Measurements from ENCODE around the gene STOM.

Gene STOM

DNA sequence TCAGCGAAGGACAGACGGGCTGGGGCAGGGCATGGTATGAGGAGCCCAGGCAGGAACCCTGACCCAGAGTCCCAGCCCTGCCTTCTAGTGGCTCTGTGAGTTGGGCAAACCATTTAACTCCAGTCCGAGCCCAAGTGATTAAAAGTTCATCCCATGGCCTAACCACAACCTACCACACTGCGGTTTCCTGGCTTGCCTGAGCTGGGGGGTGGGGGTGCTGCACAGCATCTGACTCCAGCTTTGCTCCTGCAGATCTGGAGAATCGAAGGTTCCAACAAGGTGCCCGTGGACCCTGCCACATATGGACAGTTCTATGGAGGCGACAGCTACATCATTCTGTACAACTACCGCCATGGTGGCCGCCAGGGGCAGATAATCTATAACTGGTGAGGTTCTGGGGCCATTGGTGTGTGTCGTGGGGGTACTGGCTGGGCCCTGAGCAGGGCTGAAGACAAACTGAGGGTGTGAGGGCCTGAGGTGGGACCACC, 49.0 kb downstream of the STOM start:
- DNase-seq (ENCODE audit: low spot score in 2 of 2): no peak
- Mint-ChIP-seq H3K27ac (ENCODE audit: low read depth) (no peak overlapping the region), H3K9me3 (no peaks in the 10 kb centered on the region), H3K36me3 (ENCODE audit: insufficient read depth) (peaks cover 10% of the 10 kb centered on the region), H3K4me1 (peaks cover 39% of the 10 kb centered on the region), H3K4me3 (peak overlapping the region; percentile 43), H3K27me3 (no peaks in the 10 kb centered on the region)
- peak; percentile 10 for ATAC-seq (replicated peaks; ENCODE audit: extremely low read depth, poor library complexity, severe bottlenecking)

DNA sequence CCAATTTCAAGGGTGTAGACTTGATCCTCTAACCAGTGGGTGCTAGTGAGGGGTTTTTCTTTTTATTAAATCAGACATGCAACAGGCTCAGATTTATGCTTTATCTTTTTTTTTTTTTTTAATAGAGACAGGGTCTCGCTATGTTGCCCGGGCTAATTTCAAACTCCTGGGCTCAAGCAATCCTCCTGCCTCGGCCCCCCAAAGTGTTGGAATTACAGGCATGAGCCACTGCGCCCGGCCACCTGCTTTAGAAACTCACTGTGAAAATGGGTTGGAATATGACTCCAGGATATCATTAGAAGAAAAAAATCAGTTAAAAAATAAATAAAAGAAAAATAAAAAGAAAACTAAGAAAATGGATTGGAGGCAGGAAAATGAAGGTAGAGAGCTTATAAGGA, 50.7 kb downstream of the STOM start:
- H3K27ac Mint-ChIP-seq (ENCODE audit: low read depth): no peak overlapping the region
- DNase-seq (ENCODE audit: low spot score in 2 of 2) (no peak), ATAC-seq (replicated peaks; ENCODE audit: extremely low read depth, poor library complexity, severe bottlenecking) (no peak)
- H3K36me3 Mint-ChIP-seq (ENCODE audit: insufficient read depth): peaks cover 10% of the 10 kb centered on the region
- H3K4me3 Mint-ChIP-seq: no peak overlapping the region
- H3K9me3 Mint-ChIP-seq: no peaks in the 10 kb centered on the region
- no peaks in the 10 kb centered on the region for H3K27me3 Mint-ChIP-seq
- peaks cover 28% of the 10 kb centered on the region for H3K4me1 Mint-ChIP-seq

DNA sequence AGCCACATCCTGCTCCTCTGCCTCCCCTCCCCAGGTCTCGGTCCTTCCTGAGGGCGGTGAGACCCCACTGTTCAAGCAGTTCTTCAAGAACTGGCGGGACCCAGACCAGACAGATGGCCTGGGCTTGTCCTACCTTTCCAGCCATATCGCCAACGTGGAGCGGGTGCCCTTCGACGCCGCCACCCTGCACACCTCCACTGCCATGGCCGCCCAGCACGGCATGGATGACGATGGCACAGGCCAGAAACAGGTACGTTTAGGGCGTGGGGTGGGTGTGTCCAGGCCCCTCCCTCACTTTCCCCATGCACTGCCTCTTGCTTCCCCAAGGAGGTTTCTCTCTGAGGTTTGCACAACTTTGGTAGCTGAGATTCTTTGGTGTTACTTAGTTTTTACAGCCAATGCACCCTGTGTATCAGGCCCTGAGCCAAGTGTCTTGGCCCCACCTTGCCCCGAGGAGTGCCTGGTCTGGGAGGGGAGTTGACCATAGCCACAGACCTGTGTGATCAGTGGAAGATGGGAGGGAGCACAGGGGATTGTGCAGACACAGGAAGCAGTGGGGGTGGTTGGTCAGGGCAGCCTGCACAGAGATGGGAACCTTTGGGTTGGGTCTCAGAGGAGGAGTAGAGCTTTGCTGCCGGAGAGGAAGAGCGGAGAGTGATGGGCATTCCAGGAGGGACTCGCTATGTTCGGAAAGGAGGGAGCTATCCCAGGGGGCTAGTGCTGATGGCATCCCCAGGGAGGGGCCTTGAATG, 51.2 kb downstream of the STOM start:
- no peak overlapping the region for H3K4me3 Mint-ChIP-seq
- ATAC-seq (replicated peaks; ENCODE audit: extremely low read depth, poor library complexity, severe bottlenecking) (no peak), DNase-seq (ENCODE audit: low spot score in 2 of 2) (no peak)
- no peaks in the 10 kb centered on the region for H3K27me3 Mint-ChIP-seq
- no peak overlapping the region for H3K27ac Mint-ChIP-seq (ENCODE audit: low read depth)
- peaks cover 10% of the 10 kb centered on the region for H3K36me3 Mint-ChIP-seq (ENCODE audit: insufficient read depth)
- H3K4me1 Mint-ChIP-seq: peaks cover 28% of the 10 kb centered on the region
- no peaks in the 10 kb centered on the region for H3K9me3 Mint-ChIP-seq

DNA sequence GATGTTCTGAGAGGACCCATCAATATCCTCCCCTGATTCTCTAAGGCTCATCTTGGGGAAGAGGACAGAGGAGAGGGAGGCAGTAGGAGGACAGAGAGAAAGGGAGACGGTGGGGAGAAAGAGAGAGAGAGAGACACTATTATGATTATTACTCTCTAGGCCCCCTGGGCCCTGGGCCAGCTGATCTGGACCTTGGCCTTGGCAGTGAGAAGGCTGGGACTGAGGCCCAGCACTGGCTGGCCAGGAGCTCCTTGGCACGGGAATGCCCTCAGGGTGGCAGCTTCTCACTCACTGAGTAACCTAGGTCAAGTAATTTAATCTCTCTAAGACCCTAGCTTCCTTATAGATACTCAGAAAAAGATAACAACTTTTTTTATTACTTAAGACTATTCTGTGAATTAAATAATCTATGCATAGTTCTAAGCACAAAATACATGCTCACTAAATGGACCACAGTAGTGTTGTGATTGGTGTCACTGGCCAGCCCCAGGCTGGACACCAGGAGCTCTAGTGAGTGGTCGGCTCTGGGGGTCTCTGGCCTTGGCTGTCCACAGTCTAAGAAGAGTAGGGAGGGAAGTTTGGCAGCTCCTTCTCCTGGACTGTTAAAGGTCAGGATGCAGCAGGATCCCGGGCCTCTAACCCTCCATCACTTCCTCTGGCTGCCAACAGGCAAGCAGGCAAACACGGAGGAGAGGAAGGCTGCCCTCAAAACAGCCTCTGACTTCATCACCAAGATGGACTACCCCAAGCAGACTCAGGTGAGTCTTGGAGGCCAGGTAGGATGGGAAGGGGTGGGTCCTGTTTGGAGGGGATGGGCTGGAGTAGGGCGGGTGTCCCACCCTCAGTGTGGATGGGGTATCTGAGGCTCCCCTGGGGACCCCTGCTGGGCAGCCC, 52.1 kb downstream of the STOM start:
- H3K36me3 Mint-ChIP-seq (ENCODE audit: insufficient read depth): peaks cover 8% of the 10 kb centered on the region
- no peak overlapping the region for H3K4me3 Mint-ChIP-seq
- H3K27me3 Mint-ChIP-seq: no peaks in the 10 kb centered on the region
- ATAC-seq (replicated peaks; ENCODE audit: extremely low read depth, poor library complexity, severe bottlenecking) (no peak), DNase-seq (ENCODE audit: low spot score in 2 of 2) (no peak)
- H3K27ac Mint-ChIP-seq (ENCODE audit: low read depth): no peak overlapping the region
- H3K4me1 Mint-ChIP-seq: peaks cover 27% of the 10 kb centered on the region
- H3K9me3 Mint-ChIP-seq: no peaks in the 10 kb centered on the region

DNA sequence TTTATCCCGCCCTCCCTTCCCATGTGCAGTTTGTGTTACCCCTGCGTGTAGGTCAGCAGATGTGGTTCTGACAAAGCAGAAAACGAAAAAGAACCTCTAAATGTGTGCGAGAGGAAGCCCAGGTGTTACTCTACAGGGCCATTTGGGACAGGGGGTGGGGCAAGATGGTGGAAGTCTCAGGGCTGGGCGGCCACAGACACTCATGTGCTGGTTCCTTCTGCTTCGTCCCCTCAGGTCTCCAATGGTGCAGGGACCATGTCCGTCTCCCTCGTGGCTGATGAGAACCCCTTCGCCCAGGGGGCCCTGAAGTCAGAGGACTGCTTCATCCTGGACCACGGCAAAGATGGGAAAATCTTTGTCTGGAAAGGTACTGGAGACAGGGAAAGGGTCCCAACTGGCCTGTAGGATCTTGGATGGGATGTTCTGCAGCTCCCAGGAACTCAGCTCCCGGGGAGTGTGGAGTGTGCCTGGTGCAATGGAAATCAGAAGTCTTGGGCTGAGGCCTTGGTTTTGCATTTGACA, 53.1 kb downstream of the STOM start:
- H3K9me3 Mint-ChIP-seq: no peaks in the 10 kb centered on the region
- H3K36me3 Mint-ChIP-seq (ENCODE audit: insufficient read depth): peaks cover 5% of the 10 kb centered on the region
- ATAC-seq (replicated peaks; ENCODE audit: extremely low read depth, poor library complexity, severe bottlenecking) (no peak), DNase-seq (ENCODE audit: low spot score in 2 of 2) (no peak)
- H3K4me1 Mint-ChIP-seq: peaks cover 16% of the 10 kb centered on the region
- H3K27ac Mint-ChIP-seq (ENCODE audit: low read depth): no peak overlapping the region
- no peak overlapping the region for H3K4me3 Mint-ChIP-seq
- H3K27me3 Mint-ChIP-seq: no peaks in the 10 kb centered on the region

DNA sequence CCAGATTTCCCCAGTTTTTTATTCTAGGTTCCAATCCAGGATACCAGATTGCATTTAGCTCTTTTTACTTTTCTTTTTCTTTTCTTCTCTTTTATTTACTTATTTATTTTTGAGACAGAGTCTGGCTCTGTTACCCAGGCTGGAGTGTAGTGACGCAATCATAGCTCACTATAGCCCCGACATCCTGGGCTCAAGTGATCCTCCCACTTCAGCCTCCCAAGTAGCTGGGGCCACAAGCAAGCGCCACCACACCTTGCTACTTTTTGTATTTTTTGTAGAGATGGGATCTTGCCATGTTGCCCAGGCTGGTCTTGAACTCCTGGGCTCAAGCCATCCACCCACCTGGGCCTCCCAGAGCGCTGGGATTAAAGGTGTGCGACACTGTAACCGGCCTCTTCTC, 53.7 kb downstream of the STOM start:
- no peak for DNase-seq (ENCODE audit: low spot score in 2 of 2)
- H3K36me3 Mint-ChIP-seq (ENCODE audit: insufficient read depth): peaks cover 5% of the 10 kb centered on the region
- no peak overlapping the region for H3K4me3 Mint-ChIP-seq
- H3K9me3 Mint-ChIP-seq: no peaks in the 10 kb centered on the region
- no peak overlapping the region for H3K27ac Mint-ChIP-seq (ENCODE audit: low read depth)
- ATAC-seq (replicated peaks; ENCODE audit: extremely low read depth, poor library complexity, severe bottlenecking): no peak
- H3K27me3 Mint-ChIP-seq: no peaks in the 10 kb centered on the region
- peaks cover 14% of the 10 kb centered on the region for H3K4me1 Mint-ChIP-seq

DNA sequence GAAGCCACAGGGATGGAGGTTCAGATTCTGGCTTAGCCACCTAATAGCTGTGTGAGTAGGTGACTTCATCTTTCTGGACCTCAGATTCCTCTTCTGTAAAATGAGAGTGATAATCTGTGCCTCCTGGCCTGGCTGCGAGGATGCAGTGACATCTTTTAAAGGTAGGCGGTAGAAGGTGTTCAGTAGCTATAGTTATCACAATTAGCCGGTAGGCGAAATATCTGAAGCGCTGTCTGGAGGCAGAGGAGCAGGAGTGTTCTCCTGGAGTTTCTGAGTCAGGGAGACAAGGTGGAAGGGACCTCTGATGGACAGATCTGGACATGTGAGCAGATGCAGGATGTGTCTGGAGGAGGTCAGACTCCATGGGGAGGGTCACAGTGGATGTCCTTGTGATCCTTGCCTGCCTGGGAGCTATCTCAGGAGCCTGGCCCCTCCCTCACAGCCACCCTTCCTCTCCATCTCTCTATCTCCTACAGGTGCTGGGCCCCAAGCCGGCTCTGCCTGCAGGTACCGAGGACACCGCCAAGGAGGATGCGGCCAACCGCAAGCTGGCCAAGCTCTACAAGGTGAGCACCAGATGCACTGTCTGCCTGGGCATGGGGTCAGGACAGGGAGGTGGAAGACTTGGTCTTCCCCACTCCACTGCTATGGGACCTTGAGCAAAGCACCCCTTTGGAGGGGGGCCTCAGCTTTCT, 56.4 kb downstream of the STOM start:
- no peaks in the 10 kb centered on the region for H3K27me3 Mint-ChIP-seq
- H3K36me3 Mint-ChIP-seq (ENCODE audit: insufficient read depth): peaks cover 2% of the 10 kb centered on the region
- H3K4me3 Mint-ChIP-seq: no peak overlapping the region
- no peaks in the 10 kb centered on the region for H3K9me3 Mint-ChIP-seq
- DNase-seq (ENCODE audit: low spot score in 2 of 2) (no peak), ATAC-seq (replicated peaks; ENCODE audit: extremely low read depth, poor library complexity, severe bottlenecking) (no peak)
- H3K27ac Mint-ChIP-seq (ENCODE audit: low read depth): no peak overlapping the region
- no peaks in the 10 kb centered on the region for H3K4me1 Mint-ChIP-seq

DNA sequence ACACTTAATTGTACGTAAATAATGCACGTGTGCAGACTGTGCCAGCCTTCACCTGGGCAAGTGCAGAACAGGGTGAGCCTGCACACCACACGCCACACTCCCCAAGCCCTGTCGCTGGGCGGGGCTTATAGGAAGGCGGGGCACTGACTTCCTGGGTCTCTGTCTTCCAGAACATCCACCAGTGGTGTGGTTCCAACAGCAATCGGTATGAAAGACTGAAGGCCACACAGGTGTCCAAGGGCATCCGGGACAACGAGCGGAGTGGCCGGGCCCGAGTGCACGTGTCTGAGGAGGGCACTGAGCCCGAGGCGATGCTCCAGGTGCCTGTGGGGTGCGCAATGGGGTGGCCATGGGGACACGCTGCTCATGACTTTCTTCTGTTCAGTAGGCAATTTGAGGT, 57.9 kb downstream of the STOM start:
- no peaks in the 10 kb centered on the region for H3K9me3 Mint-ChIP-seq
- H3K36me3 Mint-ChIP-seq (ENCODE audit: insufficient read depth): peaks cover 4% of the 10 kb centered on the region
- DNase-seq (ENCODE audit: low spot score in 2 of 2): no peak
- no peak for ATAC-seq (replicated peaks; ENCODE audit: extremely low read depth, poor library complexity, severe bottlenecking)
- H3K4me1 Mint-ChIP-seq: no peaks in the 10 kb centered on the region
- H3K4me3 Mint-ChIP-seq: no peak overlapping the region
- H3K27ac Mint-ChIP-seq (ENCODE audit: low read depth): no peak overlapping the region
- no peaks in the 10 kb centered on the region for H3K27me3 Mint-ChIP-seq

DNA sequence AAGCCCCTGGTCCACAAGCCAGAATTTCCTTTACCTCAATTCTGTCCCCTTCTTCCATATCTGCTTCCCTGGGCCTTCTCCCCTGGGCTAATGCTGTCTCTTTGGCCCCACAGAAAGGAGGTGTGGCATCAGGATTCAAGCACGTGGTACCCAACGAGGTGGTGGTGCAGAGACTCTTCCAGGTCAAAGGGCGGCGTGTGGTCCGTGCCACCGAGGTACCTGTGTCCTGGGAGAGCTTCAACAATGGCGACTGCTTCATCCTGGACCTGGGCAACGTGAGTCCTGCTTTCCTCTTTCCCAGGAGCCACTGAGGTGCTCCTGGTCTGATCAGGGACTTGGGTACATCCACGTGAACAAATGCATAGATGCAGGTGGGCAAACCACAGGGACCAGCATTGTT, 59.5 kb downstream of the STOM start:
- Mint-ChIP-seq H3K4me1 (no peaks in the 10 kb centered on the region), H3K36me3 (ENCODE audit: insufficient read depth) (peaks cover 4% of the 10 kb centered on the region), H3K4me3 (no peak overlapping the region), H3K9me3 (no peaks in the 10 kb centered on the region), H3K27me3 (no peaks in the 10 kb centered on the region), H3K27ac (ENCODE audit: low read depth) (no peak overlapping the region)
- DNase-seq (ENCODE audit: low spot score in 2 of 2): no peak
- no peak for ATAC-seq (replicated peaks; ENCODE audit: extremely low read depth, poor library complexity, severe bottlenecking)

DNA sequence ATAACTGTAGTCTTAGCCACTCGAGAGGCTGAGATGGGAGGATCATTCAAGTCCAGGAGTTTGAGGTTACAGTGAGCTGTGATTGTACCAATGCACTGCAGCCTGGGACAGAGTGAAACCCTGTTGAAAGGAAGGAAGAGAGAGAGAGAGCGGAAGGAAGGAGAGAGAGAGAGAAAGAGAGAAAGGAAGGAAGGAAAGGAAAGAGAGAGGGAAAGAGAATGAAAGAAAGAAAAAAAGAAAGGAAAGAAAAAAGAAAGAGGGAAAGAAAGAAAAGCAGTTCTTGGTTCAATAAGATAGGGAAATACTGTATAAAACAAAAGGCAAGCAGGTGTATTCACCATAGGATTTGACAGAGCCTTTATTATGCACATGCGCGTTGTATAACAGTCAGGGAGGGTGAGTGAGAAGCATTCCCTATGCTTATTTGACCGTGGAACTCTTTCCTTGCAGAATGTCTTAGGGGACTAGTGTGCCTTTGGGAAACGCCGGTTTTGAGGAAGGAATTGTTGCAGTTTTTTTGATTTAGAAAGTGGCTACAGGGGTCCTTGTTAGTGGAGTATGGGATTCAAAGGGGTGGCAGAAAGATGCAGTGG, 60.1 kb downstream of the STOM start:
- no peaks in the 10 kb centered on the region for H3K27me3 Mint-ChIP-seq
- ATAC-seq (replicated peaks; ENCODE audit: extremely low read depth, poor library complexity, severe bottlenecking): no peak
- H3K4me1 Mint-ChIP-seq: no peaks in the 10 kb centered on the region
- no peak overlapping the region for H3K27ac Mint-ChIP-seq (ENCODE audit: low read depth)
- H3K4me3 Mint-ChIP-seq: no peak overlapping the region
- H3K36me3 Mint-ChIP-seq (ENCODE audit: insufficient read depth): peaks cover 4% of the 10 kb centered on the region
- no peaks in the 10 kb centered on the region for H3K9me3 Mint-ChIP-seq
- DNase-seq (ENCODE audit: low spot score in 2 of 2): no peak

DNA sequence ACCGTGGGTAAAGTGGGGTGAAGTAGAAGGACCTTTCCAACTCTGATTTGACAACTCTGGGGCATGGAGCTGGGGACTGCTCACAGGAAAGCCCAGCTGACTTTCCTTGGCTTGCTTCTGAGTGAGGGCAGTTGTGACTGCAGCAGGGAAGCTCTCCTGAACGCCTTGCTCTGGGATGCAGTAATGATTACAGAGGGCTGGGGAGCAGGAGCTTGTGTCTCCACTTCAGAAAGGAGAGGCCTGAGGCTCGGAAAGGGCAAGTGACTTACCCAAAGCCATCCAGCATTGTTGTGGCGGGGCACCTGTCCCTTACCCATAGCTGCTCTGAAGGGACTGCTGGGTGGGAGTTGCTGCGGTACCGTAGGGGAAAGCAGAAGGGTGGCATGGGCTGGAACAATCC, 60.9 kb downstream of the STOM start:
- H3K36me3 Mint-ChIP-seq (ENCODE audit: insufficient read depth): peaks cover 4% of the 10 kb centered on the region
- H3K4me1 Mint-ChIP-seq: no peaks in the 10 kb centered on the region
- no peak for DNase-seq (ENCODE audit: low spot score in 2 of 2)
- no peak for ATAC-seq (replicated peaks; ENCODE audit: extremely low read depth, poor library complexity, severe bottlenecking)
- H3K27ac Mint-ChIP-seq (ENCODE audit: low read depth): no peak overlapping the region
- no peak overlapping the region for H3K4me3 Mint-ChIP-seq
- H3K27me3 Mint-ChIP-seq: no peaks in the 10 kb centered on the region
- H3K9me3 Mint-ChIP-seq: no peaks in the 10 kb centered on the region

DNA sequence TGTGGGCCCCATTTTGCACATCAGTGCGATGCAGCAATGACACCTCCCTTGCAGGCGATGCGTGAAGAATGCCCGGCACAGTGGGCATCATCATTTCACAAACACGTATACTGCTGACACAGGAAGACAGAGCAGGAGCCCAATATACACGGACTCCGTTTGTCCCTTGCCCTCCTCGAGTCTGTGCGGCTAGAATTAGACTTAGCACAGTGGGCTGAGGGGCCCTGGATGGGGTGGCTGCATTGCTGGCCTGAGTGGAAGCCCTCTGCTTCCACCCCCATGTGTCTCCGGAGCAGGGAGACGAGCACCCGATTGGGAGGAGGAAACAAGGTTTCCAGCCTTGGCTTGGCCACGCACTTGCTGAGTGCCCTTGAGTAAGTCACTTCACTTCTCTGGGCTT, 61.3 kb downstream of the STOM start:
- Mint-ChIP-seq H3K4me1 (no peaks in the 10 kb centered on the region), H3K9me3 (no peaks in the 10 kb centered on the region), H3K36me3 (ENCODE audit: insufficient read depth) (peaks cover 4% of the 10 kb centered on the region), H3K27ac (ENCODE audit: low read depth) (no peak overlapping the region), H3K4me3 (no peak overlapping the region), H3K27me3 (no peaks in the 10 kb centered on the region)
- DNase-seq (ENCODE audit: low spot score in 2 of 2) (no peak), ATAC-seq (replicated peaks; ENCODE audit: extremely low read depth, poor library complexity, severe bottlenecking) (no peak)
